ENCODE data around the gene MCF2L2.

Gene MCF2L2

GRCh38 chr3:183293966-183294365, 134.5 kb downstream of the MCF2L2 start:
- TF ChIP-seq PRDM2 (tag by site-specific recombination; IDR thresholded peaks at IDR 0.05; ENCODE audit: borderline replicate concordance) (no peak), GLI4 (tag by site-specific recombination; IDR thresholded peaks at IDR 0.05) (no peak), SP3 (tag by site-specific recombination; IDR thresholded peaks at IDR 0.05) (no peak), PRDM1 (tag by site-specific recombination; IDR thresholded peaks at IDR 0.05) (no peak), ZNF280D (tag by site-specific recombination; IDR thresholded peaks at IDR 0.05) (no peak), ZNF398 (tag by site-specific recombination; IDR thresholded peaks at IDR 0.05) (no peak), CTCF (tag by site-specific recombination; IDR thresholded peaks at IDR 0.05) (no peak), ZNF621 (tag by site-specific recombination; IDR thresholded peaks at IDR 0.05) (no peak), OVOL3 (tag by site-specific recombination; IDR thresholded peaks at IDR 0.05) (no peak), ZNF529 (tag by site-specific recombination; IDR thresholded peaks at IDR 0.05; ENCODE audit: insufficient replicate concordance) (no peak), ZSCAN30 (tag by site-specific recombination; IDR thresholded peaks at IDR 0.05) (no peak), ZNF133 (tag by site-specific recombination; IDR thresholded peaks at IDR 0.05) (no peak), ZEB2 (tag by site-specific recombination; IDR thresholded peaks at IDR 0.05) (no peak), ZNF560 (tag by site-specific recombination; IDR thresholded peaks at IDR 0.05; ENCODE audit: borderline replicate concordance) (no peak), ZNF37A (tag by site-specific recombination; IDR thresholded peaks at IDR 0.05) (no peak)
- Histone ChIP-seq H3K9me3 (ENCODE audit: control insufficient read depth, insufficient read depth, low read depth, low read length) (no peaks in the 10 kb centered on the region), H3K4me3 (ENCODE audit: low read depth, low read length) (no peak overlapping the region), H3K27ac (ENCODE audit: extremely low read depth, low read depth, low read length) (no peak overlapping the region), H3K36me3 (ENCODE audit: control insufficient read depth in 2 of 2, insufficient read depth in 1 of 2, low read length in 2 of 2) (peaks cover 0 to 7% of the 10 kb centered on the region in 2 experiments; a peak in 1 of 3 replicates), H3K4me1 (ENCODE audit: control insufficient read depth, insufficient read depth, low read length) (no peaks in the 10 kb centered on the region)
- ChIA-PET POLR2A (no interaction called here), CTCF (no interaction called here)
